Measurements from ENCODE around the gene DEGS2.

DNA sequence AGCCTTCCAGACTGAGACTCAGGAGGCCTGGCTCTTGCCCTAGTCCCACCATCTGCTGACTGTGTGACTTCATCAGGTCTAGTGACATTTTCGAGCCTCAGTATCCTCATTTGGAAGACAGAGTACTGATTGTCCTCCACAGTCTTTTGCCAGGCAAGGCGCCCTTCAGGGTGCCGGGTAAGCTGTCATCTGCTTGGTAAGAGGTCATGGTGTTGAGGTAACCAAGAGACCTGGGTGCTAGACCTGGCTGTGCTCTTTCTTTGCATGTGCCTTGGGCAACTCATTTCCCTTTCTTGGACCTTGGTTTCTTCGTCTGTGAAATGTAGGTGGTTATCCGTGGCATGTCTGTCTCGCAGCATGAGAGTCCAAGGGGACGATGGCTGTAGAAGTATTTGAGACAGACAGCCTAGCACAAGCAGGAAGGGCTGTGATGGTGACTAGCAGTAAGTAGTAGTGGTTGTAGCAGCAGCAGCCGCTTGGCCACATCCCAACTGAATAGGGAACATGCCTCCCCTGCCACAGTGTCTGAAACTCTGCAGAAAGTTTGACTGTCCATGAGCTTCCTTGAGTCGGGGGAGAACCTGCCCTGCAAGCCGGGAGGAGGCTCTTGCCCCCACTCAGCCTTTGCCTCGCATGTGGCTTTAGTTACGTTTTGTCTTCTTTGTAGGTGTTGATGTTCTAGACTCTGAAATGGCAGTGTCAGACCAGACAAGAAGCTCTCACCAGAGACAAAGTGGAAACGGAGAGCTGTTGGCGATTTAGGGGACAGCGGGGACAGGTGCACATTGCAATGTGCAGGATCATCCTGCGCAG lies 53.9 kb downstream of the DEGS2 start:
- TF ChIP-seq POLR2A (IDR thresholded peaks at IDR 0.05), result no peak
- TF ChIP-seq, protein P1, sequence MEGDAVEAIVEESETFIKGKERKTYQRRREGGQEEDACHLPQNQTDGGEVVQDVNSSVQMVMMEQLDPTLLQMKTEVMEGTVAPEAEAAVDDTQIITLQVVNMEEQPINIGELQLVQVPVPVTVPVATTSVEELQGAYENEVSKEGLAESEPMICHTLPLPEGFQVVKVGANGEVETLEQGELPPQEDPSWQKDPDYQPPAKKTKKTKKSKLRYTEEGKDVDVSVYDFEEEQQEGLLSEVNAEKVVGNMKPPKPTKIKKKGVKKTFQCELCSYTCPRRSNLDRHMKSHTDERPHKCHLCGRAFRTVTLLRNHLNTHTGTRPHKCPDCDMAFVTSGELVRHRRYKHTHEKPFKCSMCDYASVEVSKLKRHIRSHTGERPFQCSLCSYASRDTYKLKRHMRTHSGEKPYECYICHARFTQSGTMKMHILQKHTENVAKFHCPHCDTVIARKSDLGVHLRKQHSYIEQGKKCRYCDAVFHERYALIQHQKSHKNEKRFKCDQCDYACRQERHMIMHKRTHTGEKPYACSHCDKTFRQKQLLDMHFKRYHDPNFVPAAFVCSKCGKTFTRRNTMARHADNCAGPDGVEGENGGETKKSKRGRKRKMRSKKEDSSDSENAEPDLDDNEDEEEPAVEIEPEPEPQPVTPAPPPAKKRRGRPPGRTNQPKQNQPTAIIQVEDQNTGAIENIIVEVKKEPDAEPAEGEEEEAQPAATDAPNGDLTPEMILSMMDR (IDR thresholded peaks at IDR 0.05), result no peak
